ENCODE measurements around the gene POU2AF1. TPM values are rescaled to one million over a fixed set of nuclear protein-coding genes. Genes with fewer than 3 reads are reported as not detected.
"Not testable (repeated sequence)": the region's sequence is repeated elsewhere in the genome, so short reads cannot be mapped to it uniquely, and the experiment has no call there.

POU2AF1 gene
- polyA plus RNA-seq, 1 donor from 2014 or later: not detected

DNA sequence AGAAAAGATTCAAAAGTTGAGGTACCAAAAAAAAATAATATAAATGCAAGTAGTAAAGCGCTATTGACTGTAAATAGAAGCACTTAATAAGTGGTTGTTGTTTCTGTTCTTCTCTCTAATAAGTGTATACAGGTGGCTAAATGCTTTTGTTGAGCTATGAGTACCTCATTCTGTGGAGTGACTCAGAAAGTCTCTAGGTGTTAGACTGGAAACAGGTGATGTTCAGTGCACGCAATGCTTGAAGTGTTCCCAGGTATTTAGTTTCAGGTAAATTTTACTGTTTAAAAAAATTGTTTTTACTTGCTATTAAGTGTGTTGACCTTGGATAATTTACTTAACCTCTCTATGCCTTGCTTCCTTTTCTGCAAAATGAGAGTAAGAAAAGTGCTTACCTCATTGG, 56.5 kb downstream of the POU2AF1 start:
- Histone ChIP-seq H3K79me2 (replicated peaks; ENCODE audit: insufficient read depth, low read length) (no peaks in the 10 kb centered on the region), H3K27ac (ENCODE audit: low read length) (no peak overlapping the region), H3F3A (ENCODE audit: insufficient read depth, low read length, poor library complexity, severe bottlenecking) (no peaks in the 10 kb centered on the region), H3K9me3 (ENCODE audit: low read length) (no peaks in the 10 kb centered on the region), H2AFZ (ENCODE audit: low read depth, low read length) (no peak overlapping the region), H3K36me3 (ENCODE audit: insufficient read depth, low read length) (no peaks in the 10 kb centered on the region), H3K27me3 (ENCODE audit: insufficient read depth, low read depth, low read length) (no peaks in the 10 kb centered on the region), H3K9me2 (ENCODE audit: insufficient read depth, low read length) (no peaks in the 10 kb centered on the region), H3K4me2 (ENCODE audit: low read length) (no peak overlapping the region), H3K9ac (ENCODE audit: low read length) (no peak overlapping the region), H4K20me1 (ENCODE audit: insufficient read depth) (no peaks in the 10 kb centered on the region), H3K4me3 (ENCODE audit: low read length) (no peak overlapping the region)
- TF ChIP-seq MXI1 (conservative IDR thresholded peaks at IDR 0.05; ENCODE audit: poor library complexity, severe bottlenecking) (no peak), EZH2 (IDR thresholded peaks at IDR 0.05; ENCODE audit: borderline replicate concordance, insufficient read depth, low read length, poor library complexity, severe bottlenecking) (no peak), POLR2AphosphoS5 (IDR thresholded peaks at IDR 0.05) (no peak), SMC3 (conservative IDR thresholded peaks at IDR 0.05; ENCODE audit: poor library complexity) (no peak), EP300 (conservative IDR thresholded peaks at IDR 0.05; ENCODE audit: poor library complexity, severe bottlenecking) (no peak), RAD21 (conservative IDR thresholded peaks at IDR 0.05) (no peak), TAF1 (IDR thresholded peaks at IDR 0.05; ENCODE audit: low read depth) (no peak)
- TF ChIP-seq, protein P1, sequence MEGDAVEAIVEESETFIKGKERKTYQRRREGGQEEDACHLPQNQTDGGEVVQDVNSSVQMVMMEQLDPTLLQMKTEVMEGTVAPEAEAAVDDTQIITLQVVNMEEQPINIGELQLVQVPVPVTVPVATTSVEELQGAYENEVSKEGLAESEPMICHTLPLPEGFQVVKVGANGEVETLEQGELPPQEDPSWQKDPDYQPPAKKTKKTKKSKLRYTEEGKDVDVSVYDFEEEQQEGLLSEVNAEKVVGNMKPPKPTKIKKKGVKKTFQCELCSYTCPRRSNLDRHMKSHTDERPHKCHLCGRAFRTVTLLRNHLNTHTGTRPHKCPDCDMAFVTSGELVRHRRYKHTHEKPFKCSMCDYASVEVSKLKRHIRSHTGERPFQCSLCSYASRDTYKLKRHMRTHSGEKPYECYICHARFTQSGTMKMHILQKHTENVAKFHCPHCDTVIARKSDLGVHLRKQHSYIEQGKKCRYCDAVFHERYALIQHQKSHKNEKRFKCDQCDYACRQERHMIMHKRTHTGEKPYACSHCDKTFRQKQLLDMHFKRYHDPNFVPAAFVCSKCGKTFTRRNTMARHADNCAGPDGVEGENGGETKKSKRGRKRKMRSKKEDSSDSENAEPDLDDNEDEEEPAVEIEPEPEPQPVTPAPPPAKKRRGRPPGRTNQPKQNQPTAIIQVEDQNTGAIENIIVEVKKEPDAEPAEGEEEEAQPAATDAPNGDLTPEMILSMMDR (IDR thresholded peaks at IDR 0.05; ENCODE audit: poor library complexity, severe bottlenecking): no peak
- TF ChIP-seq, protein P2, sequence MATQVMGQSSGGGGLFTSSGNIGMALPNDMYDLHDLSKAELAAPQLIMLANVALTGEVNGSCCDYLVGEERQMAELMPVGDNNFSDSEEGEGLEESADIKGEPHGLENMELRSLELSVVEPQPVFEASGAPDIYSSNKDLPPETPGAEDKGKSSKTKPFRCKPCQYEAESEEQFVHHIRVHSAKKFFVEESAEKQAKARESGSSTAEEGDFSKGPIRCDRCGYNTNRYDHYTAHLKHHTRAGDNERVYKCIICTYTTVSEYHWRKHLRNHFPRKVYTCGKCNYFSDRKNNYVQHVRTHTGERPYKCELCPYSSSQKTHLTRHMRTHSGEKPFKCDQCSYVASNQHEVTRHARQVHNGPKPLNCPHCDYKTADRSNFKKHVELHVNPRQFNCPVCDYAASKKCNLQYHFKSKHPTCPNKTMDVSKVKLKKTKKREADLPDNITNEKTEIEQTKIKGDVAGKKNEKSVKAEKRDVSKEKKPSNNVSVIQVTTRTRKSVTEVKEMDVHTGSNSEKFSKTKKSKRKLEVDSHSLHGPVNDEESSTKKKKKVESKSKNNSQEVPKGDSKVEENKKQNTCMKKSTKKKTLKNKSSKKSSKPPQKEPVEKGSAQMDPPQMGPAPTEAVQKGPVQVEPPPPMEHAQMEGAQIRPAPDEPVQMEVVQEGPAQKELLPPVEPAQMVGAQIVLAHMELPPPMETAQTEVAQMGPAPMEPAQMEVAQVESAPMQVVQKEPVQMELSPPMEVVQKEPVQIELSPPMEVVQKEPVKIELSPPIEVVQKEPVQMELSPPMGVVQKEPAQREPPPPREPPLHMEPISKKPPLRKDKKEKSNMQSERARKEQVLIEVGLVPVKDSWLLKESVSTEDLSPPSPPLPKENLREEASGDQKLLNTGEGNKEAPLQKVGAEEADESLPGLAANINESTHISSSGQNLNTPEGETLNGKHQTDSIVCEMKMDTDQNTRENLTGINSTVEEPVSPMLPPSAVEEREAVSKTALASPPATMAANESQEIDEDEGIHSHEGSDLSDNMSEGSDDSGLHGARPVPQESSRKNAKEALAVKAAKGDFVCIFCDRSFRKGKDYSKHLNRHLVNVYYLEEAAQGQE (IDR thresholded peaks at IDR 0.05; ENCODE audit: borderline replicate concordance): no peak

DNA sequence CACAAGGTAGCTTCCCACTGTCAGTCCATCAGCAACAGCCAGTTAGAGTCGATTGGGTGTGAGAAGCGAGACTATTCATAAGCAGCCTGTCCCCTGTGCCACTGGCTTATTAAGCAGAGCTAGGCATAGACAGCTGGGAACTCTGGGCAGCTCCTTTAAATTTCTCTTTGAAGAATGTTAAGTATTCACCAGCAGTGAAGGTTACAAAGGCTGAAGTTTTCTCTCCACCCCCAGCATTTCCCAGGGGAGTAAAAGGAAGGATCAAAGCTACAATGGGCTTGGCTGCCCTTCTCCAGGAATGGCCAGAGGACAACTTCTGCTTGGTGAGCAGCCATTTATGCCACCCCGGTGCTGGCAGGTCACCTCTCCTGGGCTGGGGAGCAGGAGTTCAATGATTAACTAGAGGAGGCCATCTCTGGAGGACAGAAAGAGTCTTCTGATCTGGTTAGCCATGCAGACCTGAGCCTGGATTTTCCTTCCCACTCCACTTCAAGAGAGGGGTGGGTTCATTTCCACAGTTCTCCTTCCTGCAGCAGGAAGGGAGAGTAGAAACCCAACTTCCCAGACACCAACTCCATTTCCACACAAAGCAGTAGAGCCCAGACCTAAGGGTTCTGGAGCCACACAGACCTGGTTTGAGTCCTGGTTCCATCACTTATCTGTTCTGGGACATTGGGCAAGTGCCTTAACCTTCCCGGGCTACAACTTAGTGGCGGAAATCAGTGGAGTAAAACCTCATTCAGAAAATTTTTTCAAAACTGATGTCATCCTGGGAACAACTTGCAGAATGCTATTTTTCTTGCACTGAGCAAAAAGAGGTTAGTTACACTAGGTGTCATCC, 58.1 kb downstream of the POU2AF1 start:
- Histone ChIP-seq H3K9me2 (ENCODE audit: insufficient read depth, low read length) (no peaks in the 10 kb centered on the region), H3K9me3 (ENCODE audit: low read length) (no peaks in the 10 kb centered on the region), H2AFZ (ENCODE audit: low read depth, low read length) (no peak overlapping the region), H3K9ac (ENCODE audit: low read length) (no peak overlapping the region), H3K27ac (ENCODE audit: low read length) (no peak overlapping the region), H4K20me1 (ENCODE audit: insufficient read depth) (no peaks in the 10 kb centered on the region), H3K4me2 (ENCODE audit: low read length) (no peak overlapping the region), H3K36me3 (ENCODE audit: insufficient read depth, low read length) (no peaks in the 10 kb centered on the region), H3K4me3 (ENCODE audit: low read length) (no peak overlapping the region), H3F3A (ENCODE audit: insufficient read depth, low read length, poor library complexity, severe bottlenecking) (no peaks in the 10 kb centered on the region), H3K79me2 (replicated peaks; ENCODE audit: insufficient read depth, low read length) (no peaks in the 10 kb centered on the region), H3K27me3 (ENCODE audit: insufficient read depth, low read depth, low read length) (no peaks in the 10 kb centered on the region)
- no peak for TF ChIP-seq RAD21 (conservative IDR thresholded peaks at IDR 0.05)
- no peak for TF ChIP-seq EZH2 (IDR thresholded peaks at IDR 0.05; ENCODE audit: borderline replicate concordance, insufficient read depth, low read length, poor library complexity, severe bottlenecking)
- no peak for TF ChIP-seq TAF1 (IDR thresholded peaks at IDR 0.05; ENCODE audit: low read depth)
- no peak for TF ChIP-seq POLR2AphosphoS5 (IDR thresholded peaks at IDR 0.05)
- TF ChIP-seq, protein P2 (IDR thresholded peaks at IDR 0.05; ENCODE audit: borderline replicate concordance): no peak
- no peak for TF ChIP-seq EP300 (conservative IDR thresholded peaks at IDR 0.05; ENCODE audit: poor library complexity, severe bottlenecking)
- TF ChIP-seq, protein P1 (IDR thresholded peaks at IDR 0.05; ENCODE audit: poor library complexity, severe bottlenecking): no peak
- no peak for TF ChIP-seq SMC3 (conservative IDR thresholded peaks at IDR 0.05; ENCODE audit: poor library complexity)

DNA sequence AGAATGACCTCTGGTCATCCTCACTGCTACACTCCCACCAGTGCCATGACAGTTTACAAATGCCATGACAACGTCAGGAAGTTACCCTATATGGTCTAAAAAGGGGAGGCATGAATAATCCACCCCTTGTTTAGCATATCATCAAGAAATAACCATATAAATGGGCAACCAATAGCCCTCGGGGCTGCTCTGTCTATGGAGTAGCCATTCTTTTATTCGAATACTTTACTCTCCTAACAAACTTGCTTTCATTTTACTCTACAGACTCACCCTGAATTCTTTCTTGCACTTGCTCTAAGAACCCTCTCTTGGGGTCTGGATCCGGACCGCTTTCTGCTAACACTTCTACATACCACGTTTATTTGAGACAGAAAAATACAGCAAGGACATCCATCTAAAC, 58.9 kb downstream of the POU2AF1 start:
- H3F3A ChIP-seq (ENCODE audit: insufficient read depth, low read length, poor library complexity, severe bottlenecking); H3K36me3 ChIP-seq (ENCODE audit: insufficient read depth, low read length); H3K79me2 ChIP-seq (replicated peaks; ENCODE audit: insufficient read depth, low read length); H3K9me3 ChIP-seq (ENCODE audit: low read length); H3K9me2 ChIP-seq (ENCODE audit: insufficient read depth, low read length); H3K4me2 ChIP-seq (ENCODE audit: low read length); H2AFZ ChIP-seq (ENCODE audit: low read depth, low read length); H3K27ac ChIP-seq (ENCODE audit: low read length); H4K20me1 ChIP-seq (ENCODE audit: insufficient read depth); H3K27me3 ChIP-seq (ENCODE audit: insufficient read depth, low read depth, low read length); H3K4me3 ChIP-seq (ENCODE audit: low read length); H3K9ac ChIP-seq (ENCODE audit: low read length): not testable (repeated sequence)
